HG03108 (cell line): ENCODE results near the gene NDE1.
"Not testable (repeated sequence)": the region's sequence is repeated elsewhere in the genome, so short reads cannot be mapped to it uniquely, and the experiment has no call there.

Experiments used
- ATAC-seq: cut with Tn5 transposase; IDR thresholded peaks from one replicate; pipeline ENCODE4 v1.9.1; 2021; ENCODE audit warnings: moderate library complexity; ENCODE audit not compliant: unreplicated experiment

Gene NDE1

DNA sequence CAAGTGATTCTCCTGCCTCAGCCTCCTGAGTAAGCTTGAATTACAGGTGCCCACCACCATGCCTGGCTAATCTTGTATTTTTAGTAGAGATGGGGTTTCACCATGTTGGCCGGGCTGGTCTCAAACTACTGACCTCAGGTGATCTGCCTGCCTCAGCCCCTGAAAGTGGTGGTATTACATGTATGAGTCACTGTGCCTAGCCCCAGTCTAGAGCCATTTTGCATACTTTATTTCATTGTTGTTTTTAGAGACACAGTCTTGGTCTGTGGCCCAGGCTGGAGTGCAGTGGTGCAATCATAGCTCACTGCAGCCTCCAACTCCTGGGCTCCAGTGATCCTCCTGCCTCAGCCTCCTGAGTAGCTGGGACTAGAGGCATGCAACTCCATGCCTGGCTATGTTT, 42.5 kb downstream of the NDE1 start:
- not testable (repeated sequence) for ATAC-seq

DNA sequence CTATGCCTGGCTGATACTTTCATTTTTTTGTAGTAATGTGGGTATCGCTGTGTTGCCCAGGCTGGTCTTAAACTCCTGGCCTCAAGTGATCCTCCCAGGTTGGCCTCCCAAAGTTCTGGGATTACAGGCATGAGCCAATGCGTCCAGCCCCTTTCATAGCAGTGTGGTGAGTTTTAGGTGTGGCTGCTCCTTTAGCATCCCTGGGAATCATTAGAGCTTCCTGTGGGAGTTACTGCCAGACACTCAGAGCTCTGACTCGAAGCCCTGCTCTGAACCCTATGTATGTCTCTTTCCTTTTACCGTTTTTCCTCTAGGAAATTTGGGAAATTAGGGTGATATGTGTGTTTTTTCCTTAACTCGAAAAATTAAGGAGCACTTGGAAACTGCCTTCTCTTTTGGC, 44.5 kb downstream of the NDE1 start:
- no peak for ATAC-seq

DNA sequence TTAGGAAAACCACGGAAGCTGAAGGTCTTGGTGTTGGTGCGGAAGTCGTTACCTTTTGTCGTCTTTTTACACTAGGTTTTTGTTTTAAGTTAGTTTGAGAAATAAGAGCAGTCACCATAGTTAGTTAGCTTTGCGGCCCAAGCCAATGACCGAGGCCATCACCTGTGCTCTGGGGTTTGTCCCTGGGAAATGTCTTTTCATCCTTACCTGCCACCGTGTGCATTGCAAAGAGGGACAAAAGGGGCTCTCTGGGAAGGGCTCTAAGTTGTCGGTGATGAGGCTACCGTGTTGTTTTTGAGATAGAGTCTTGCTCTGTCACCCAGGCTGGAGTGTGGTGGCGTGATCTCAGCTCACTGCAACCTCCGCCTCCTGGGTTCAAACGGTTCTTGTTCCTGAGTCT, 49.8 kb downstream of the NDE1 start:
- no peak for ATAC-seq

DNA sequence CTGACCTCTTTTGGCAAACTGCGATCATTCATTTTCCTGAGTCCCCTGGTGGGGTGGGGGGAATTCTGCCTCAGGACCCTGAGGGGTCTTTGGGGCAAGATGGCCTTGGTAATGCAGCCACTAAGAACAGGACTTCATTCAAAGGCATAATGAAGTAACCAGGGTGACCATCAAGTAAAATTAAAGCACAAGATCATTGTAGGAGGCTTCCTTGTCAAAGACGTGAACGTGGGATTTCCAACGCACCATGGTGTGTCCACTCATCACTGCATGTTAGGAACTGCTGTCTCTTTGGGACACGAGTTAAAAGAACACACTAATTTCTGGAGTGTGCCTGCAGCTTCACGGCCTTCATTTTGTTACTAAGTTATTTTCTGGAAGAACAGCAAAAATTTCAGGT, 51.3 kb downstream of the NDE1 start:
- ATAC-seq: no peak

DNA sequence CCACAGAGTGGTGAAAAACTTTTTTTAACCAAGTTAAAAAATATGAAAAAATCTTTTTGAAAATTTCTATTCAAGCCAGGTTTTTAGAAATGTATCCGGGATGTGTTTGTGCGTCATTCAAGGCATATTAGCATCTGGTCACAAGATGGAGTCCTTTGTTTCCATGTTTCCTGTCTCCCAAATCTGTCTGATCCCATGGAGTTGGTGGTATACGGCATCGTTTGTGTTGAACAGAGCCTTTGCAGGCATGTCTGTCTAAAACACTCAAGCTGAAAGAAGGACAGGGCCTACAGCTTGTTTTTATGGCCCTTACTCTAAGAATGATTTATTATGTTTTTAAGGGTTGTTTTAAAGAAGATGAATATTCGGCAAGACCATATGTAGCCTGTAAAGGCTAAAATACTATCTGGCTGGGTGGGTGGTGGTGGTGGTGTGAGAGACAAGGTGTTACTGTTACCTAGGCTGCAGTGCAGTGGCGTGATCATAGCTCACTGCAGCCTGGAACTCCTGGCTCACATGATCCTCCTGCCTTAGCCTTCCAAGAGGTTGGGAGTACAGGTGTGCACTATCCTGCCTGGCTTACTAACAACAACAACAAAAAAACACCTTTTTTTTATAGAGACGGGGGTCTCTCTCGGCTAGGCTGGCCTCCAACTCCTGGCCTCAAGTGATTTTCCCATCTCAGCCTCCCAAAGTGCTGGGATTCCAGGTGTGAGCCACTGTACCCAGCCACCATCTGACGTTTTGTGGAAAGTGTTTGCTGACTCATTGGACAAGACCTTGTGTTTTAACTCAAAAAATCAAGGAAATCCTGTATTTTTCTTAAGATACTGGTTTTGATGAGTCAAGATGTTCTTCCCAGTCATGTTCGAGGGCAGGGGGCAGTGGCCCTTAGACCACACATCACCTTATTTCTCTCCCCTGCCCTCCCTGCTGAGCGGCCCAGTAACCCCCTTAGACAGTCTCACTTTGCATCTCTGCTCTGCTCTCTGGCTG, 52.2 kb downstream of the NDE1 start:
- no peak for ATAC-seq

DNA sequence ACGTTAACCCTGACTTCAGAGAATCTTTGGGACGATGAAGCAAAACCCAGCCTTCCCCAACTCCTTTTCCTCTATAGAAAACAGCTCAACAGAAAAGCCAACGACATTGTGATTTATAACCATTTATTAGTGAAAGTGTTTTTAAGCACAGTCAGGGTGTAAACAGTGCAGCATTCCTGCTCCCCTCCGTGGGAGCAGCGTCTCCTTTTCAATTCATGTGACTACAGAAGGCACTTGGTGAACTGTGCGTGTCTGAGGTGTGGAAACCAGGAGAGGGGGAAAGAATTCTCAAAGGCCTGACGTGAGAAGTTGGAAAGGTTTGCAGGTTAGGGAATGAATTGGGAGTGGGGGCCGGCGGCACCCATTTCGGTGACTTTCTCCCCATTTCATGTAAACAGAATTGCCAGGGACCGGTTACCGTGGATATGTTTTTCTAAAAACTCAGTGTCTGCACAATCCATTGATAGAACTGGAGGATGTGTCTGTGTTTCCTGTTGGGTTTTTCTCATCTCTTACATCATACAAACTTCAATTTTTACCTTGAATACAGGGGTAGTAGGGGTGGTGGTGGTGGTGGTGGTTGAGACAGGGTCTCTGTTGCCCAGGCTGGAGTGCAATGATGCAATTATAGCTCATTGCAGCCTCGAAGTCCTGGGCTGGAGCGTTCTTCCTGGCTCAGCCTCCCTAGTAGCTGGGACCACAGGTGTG, 53.1 kb downstream of the NDE1 start:
- ATAC-seq: no peak

DNA sequence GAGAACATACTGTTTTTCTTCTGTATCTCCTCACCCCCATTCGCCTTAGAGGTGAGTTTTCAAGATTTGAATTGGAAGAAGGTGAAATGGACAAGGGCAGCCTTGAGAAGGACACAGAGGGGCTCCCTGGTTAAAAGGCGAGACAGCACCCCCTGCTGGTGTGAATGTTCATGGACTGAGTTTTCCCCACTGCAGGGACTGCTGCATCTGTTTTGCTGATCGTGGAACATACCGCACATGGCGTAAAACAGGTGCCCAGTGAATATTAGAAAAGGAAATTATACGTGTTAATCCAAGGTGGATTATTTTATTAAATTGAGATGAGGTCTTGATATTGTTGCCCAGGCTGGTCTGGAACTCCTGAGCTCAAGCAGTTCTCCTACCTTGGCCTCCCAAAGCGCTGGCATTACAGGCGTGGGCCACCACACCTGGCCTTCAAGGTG, 54.5 kb downstream of the NDE1 start:
- no peak for ATAC-seq

DNA sequence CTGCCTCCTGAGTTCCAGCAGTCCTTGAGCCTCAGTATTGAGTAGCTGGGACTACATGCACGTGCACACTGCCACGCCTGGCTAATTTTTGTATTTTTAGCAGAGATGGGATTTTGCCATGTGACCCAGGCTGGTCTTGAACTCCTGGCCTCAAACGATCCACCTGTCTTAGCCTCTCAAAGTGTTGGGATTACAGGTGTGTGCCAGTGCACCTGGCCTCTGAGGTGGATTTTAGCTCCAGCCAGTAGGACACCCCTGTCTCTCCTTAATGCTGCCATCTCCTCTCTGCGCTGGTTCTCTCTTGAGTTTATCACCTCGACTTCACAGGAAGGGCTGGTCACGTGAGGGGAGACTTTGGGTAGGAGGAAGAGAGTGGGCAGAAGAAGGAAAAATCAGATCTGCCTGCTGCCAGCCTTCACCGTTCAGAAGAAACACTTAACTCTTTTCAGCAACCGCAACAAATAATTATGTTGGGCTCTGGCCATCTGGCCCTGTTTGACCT, 55.1 kb downstream of the NDE1 start:
- no peak for ATAC-seq

DNA sequence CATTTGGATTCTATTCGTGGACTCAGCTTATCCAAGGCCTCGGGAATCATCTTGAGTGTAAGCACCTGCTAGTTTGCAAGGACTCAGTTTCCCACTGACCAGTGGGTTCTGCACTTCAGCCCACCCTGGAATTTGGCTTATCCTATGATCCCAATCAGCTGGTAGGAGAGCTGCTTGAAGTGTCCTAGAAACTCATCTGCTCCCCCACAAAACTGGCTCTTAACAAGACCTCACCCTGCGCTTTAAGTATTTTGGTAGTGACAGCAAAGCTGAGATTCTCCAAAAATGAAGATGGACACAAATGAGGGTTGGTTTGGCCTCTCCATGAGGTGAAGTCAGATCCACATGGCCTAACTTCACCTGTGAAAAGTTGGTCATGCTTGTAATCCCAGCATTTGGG, 57.3 kb downstream of the NDE1 start:
- ATAC-seq: no peak

DNA sequence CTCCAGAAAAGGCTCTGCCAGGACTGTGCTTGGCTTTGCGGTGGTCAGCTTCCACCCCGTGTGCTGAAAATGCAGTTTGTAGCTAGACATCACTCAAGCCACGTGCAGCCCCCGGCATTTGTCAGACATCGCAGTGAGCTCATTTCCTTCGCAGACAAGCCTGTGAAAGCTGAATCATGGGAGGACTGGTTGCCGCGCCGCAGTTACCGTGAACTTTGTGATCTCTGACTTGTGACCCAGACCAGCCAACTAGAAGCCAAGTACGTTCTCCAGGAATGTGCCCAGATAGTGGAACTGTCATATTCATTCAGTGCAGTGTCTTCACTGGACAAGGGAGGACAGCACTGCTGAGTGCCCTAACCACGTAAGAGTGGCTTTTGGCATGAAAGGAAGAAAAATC, 58.1 kb downstream of the NDE1 start:
- ATAC-seq: no peak

DNA sequence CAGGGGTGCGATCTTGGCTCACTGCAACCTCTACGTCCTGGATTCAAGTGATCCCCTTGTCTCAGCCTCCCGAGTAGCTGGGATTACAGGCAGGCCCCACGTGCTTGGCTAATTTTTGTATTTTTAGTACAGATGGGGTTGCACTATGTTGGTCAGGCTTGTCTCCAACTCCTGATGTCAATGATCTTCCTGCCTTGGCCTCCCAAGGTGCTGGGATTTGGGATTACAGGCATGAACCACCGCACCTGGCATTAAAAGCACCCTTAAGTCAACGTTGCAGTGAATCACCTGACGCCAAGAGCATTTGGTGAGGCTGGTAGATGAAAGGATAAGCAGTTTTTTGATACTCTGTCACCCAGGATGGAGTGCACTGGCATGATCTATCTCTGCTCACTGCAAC, 59.0 kb downstream of the NDE1 start:
- ATAC-seq: no peak

DNA sequence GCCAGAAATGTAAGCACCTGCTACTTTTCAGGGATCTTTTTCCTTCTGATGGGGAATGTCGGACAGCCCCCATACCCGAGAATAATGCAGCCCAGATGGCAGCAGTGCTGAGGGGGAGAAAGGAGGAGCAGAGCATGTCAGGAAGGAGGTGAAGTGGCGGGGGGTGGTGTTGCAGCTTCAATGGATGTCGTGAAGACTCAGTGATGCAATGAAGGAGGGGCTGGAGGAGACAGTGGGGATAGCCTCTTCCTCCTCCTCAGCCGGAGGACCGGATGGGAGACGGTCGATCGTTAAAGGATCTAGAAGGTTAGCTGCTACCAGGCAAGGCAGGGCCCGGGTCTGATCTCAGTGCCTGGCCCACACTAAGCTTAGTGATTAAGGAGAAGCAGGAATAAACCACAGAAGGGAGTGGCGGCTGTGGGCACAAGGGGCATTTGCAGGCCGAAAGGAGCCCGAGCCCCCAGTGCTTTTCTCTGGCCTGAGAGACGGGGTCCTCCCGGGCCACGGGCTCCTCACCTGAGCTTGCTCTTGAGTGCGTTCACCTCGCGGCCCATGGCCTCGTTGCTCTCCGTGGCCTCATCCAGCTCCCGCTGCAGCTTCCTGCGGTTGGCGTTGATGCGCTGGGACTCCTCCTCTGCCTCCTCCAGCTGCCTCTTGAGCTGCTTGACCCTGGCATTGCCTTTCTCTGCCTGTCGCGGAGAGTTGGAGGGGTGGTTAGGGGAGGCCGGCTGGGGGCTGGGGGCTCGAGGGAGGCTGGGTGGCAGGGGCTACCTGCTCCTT, 64.5 kb downstream of the NDE1 start:
- ATAC-seq: no peak

DNA sequence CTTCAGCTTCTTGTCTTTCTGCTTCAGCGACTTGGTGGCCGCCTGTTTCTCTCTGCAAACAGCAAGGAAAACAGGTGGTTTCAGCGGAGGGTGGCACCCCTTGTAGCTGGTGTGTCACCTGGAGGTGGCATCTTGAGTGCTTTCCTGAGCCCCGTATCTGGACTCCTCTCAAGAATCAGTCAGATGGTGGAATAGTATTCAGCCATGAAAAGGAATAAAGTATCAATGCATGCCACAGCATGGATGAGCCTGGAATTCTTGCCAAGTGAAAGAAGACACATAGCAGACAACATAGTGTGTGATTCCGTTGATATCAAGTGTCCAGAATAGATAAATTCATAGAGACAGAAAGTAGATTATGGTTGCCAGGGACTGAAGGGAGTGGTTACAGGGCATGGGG, 65.2 kb downstream of the NDE1 start:
- ATAC-seq: no peak

DNA sequence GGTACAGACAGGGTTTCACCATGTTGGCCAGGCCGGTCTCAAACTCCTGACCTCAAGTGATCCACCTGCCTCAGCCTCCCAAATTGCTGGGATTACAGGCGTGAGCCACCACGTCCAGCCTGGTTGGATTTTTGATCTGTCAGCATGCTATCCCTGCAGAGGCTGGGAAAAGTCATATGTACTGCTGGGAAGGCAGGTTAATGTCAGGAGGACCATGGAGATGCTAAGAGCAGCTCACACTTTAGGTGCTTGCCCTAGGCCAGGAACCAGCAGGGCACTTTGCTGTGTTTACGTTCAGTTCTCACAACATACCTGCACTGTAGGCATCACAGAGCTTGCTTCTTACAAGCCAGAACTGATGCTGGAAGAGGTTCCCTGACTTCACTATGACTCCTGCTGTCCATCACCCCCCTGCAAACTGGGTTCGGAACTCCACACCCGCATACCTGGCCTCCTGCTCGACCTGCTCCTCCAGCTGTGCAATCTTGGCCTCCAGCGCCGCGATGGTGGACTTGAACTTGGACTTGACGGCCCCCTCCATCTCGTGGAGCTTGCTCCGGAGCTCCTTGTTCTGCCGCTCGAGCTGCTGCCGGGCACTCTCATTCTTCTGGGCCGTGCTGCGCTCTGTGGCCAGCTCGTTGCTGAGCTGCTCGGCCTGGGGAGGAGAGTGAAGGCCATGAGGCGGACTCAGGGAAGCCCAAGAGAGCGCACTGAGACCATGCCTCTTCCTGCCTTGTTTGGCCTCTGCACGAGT, 66.8 kb downstream of the NDE1 start:
- no peak for ATAC-seq

DNA sequence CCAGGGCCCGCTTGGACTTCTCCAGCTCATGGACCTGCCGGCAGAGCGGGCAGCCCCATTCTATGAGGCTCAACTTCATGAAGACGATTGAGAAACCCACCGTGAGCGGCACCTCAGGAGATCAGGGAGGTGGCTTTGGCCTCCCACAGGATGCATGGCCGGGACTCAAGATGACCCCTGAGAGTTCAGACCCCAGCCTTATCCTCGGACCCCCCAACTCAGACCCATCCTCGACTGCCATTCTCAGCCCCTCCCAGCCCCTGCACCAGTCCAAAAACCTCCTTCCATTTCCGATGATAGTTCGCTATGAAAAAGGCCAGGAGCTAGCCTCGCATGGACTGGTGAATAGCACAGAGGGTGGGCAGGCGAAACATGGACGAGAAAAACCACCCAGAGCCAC, 71.0 kb downstream of the NDE1 start:
- ATAC-seq: no peak

DNA sequence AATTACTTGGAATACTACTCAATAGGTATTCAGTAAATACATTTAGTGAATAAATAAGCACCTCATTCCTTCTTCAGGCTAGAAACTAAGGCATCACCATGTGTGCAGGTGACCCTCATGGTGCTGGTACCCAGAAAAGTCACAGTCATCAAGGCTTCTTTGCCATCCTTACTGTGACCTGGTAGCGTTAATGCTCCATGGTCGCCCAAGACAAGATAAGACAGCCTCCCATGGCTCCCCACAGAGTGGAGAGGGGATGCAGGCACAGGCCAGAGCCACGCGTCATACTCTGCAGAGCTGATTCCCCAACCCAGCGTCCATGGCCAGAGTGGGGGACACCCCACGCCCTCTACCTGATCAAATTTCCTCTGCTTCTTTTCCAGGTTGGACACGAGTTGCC, 73.8 kb downstream of the NDE1 start:
- no peak for ATAC-seq

DNA sequence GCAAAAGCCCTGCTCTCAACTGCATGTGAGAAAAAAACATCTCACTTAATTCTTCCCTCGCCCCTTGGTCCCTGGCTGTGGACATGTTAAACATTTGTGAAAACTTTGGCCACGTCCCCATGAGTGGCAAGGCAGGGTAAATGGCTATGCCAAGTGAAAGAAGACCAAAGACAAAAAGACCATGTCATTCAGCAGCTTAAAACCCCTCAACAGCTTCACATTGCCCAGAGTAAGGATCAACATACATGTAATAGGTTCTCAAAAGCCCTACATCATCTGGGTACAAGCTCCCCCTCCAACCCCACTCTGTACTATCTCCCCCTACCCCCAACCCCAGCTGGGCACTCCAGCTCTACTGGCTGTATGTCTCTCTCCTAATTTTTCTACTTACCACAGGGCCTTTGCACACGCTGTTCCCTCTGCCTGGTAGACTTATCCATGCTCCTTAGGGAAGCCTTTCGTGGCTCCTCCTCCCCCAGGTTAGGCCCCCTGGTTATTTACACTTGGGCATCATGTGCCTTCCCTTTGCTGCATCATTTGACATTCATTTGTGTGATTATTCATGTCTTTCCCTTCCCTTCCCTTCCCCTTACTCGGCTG, 75.7 kb downstream of the NDE1 start:
- ATAC-seq: no peak

DNA sequence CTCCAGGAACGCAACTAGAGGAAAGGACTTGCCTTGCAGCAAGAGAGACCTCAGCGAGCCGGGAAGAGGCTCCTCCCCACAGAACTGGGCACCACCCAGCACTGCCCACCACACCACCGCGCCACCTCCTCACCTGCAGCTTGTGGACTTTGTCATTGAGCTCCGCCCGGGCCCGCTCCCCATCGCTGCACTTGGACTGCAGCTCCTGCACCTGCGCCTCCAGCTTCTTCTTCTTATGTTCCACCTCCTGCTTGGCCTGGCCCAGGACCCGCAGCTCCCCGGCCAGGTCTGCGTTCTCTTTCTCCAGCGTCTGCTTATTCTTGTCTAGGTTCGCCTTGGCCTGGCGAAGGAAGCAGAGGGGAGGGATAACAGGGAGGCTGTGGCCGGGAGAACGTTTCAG, 76.7 kb downstream of the NDE1 start:
- no peak for ATAC-seq

DNA sequence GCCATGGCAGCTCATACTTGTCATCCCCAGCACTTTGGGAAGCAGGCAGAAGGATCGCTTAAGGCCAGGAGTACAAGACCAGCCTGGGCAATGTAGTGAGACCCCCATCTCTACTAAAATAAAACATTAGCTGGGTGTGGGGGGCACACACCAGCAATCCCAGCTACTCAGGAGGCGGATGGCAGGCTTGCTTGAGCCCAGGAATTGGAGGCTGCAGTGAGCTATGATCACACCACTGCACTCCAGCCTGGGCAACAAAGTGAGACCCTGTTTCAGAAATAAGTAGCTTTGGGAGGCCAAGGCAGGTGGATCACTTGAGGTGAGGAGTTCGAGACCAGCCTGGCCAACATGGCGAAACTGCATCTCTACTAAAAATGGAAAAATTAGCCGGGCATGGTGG, 77.7 kb downstream of the NDE1 start:
- not testable (repeated sequence) for ATAC-seq

DNA sequence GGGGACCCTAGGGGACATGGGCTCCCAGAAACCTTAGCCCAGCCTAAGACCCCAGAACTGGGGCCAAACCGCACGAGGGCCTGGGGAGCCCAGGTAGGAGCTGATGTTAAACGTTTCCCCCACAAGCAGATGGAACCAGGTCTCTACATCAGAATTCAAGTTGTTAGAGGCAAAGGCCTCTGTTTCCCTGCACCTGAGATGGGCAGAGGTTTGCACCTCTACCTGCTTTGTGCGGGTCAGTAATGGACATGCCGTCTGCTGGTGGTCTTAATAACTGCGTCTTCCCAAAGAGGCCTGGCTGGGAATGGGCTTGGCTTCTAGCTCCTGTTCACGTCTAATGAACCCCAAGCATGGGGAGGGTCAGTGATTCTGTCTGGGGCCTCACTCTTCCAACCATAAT, 79.1 kb downstream of the NDE1 start:
- ATAC-seq: no peak
